KOPT-K1 (cell line): Measurements from ENCODE around the gene RNPEPL1.
"Not testable (repeated sequence)": the region's sequence is repeated elsewhere in the genome, so short reads cannot be mapped to it uniquely, and the experiment has no call there.

ENCODE experiments used
- H3K27ac ChIP-seq: fragments of 200-600 bp; sonication (generic); 2 replicates; pipeline ENCODE4 v1.5.1; 2016; ENCODE audit warnings: antibody characterized with exemption, mild to moderate bottlenecking, low read depth, low read length; ENCODE audit not compliant: poor library complexity, severe bottlenecking
- H3K36me3 ChIP-seq: fragments of 200-600 bp; sonication (generic); 2 replicates; pipeline ENCODE4 v1.5.1; 2017; ENCODE audit warnings: antibody characterized with exemption, mild to moderate bottlenecking, low read length, moderate library complexity; ENCODE audit not compliant: insufficient read depth
- H3K9me3 ChIP-seq: fragments of 200-600 bp; sonication (generic); 2 replicates; pipeline ENCODE4 v1.5.1; 2017; ENCODE audit warnings: antibody characterized with exemption, low read length, mild to moderate bottlenecking; ENCODE audit not compliant: insufficient read depth, poor library complexity, severe bottlenecking

RNPEPL1 gene

DNA sequence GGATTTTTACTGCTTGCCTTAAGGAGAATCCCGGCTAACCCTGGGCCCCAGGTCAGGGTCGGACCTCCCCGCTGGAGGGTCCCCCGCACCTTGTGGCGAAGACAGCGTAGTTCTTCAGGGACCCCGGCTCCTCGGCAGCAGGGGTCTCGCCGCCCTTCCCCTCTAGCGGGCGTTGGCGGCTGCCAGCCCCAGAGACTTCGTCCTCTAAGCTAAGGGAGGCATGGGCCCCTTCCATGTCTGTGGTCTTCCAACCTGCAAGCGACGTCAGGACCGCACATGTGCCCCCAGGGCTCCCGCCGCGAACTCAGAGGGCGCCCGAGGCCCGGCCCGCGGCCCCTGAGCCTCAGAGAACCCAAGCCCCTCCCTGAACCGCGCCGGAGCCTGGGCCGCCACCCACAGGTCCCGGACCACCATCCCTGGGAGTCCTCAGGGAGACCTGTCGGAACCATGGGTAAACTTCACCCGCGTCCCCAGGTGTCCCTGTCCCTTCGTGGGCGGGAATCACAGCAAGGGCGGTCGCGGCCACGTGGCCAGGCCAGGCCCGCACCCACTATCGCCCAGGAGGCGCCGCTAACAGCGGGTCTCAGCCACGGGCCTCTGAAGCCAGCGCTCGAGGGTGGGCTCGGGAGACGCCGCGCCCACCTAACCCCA, 11.1 kb upstream of the RNPEPL1 start:
- H3K36me3 ChIP-seq = peaks cover 60% of the 10 kb centered on the region
- H3K9me3 ChIP-seq = peaks cover 11% of the 10 kb centered on the region
- no peak overlapping the region for H3K27ac ChIP-seq

DNA sequence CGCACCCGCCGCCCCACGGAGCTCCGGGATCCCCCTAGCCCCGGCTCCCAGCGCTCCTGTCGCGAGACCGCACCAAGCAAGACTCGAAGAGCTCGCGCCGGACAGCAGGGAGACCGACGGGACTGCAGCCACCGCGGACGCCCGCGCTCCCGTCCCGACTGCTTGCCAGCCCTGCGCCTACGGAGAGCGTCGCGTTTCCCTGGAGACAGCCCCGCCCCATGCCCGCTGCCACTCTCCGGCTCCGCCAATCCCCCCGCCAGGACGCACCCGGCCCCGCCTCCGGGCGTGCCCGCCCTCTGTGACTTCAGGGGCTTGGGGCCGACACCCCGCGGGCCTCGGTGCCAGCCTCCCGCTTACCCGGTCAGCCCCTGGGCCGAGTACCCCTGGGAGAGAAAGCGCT, 10.5 kb upstream of the RNPEPL1 start, which contains the start of gene ANKMY1:
ANKMY1 (minus strand) TSS at position 181 of the 400 bp plus-strand sequence. CDS start 653 bp downstream, outside the sequence.
- Histone ChIP-seq H3K27ac (no peak within 1 kb of the TSS), H3K36me3 (peaks cover 60% of the 10 kb centered on the region), H3K9me3 (peaks cover 6% of the 10 kb centered on the region)

DNA sequence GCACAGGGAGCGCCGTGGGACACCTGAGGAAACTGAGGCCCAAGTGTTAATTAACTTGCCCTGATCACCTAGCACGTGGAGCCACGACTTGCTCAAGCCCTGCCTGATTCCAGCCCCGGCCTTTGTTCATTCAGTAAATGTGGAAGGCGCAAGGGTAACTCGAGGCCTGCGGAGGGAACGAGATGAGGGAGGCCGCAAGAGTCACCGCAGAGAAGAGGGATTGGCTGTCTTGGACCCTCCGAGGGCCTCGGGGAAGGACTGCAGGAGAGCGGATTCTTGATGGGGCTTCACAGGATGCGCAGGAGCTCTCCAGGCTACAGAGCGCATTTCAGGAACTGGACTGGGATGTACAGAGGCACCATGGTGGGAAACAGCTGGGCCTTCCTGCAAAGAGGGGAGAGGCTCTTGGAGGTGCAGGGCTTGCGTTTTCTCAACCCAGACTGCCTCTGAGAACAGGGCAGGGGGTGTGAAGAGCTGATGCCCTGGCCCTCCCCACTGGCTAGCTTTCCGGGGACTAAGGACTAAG, 10.0 kb upstream of the RNPEPL1 start:
- Histone ChIP-seq H3K27ac (no peak overlapping the region), H3K9me3 (peaks cover 1% of the 10 kb centered on the region), H3K36me3 (peaks cover 58% of the 10 kb centered on the region)

GRCh38 chr2:240559286-240559685, 9.0 kb upstream of the RNPEPL1 start:
- Histone ChIP-seq H3K9me3 (no peaks in the 10 kb centered on the region), H3K27ac (peak overlapping the region; percentile 97), H3K36me3 (peaks cover 52% of the 10 kb centered on the region)

- Histone ChIP-seq H3K36me3 (peaks cover 44% of the 10 kb centered on the region), H3K9me3 (no peaks in the 10 kb centered on the region), H3K27ac (peak within 1 kb of the TSS; percentile 97)
These were observed 8.2 kb upstream of the RNPEPL1 start, which contains the start of gene DUSP28 for GRCh38 chr2:240560084-240560479. DUSP28 (plus strand) TSS chr2:240560357; CDS start chr2:240560685, 328 bp downstream.

DNA sequence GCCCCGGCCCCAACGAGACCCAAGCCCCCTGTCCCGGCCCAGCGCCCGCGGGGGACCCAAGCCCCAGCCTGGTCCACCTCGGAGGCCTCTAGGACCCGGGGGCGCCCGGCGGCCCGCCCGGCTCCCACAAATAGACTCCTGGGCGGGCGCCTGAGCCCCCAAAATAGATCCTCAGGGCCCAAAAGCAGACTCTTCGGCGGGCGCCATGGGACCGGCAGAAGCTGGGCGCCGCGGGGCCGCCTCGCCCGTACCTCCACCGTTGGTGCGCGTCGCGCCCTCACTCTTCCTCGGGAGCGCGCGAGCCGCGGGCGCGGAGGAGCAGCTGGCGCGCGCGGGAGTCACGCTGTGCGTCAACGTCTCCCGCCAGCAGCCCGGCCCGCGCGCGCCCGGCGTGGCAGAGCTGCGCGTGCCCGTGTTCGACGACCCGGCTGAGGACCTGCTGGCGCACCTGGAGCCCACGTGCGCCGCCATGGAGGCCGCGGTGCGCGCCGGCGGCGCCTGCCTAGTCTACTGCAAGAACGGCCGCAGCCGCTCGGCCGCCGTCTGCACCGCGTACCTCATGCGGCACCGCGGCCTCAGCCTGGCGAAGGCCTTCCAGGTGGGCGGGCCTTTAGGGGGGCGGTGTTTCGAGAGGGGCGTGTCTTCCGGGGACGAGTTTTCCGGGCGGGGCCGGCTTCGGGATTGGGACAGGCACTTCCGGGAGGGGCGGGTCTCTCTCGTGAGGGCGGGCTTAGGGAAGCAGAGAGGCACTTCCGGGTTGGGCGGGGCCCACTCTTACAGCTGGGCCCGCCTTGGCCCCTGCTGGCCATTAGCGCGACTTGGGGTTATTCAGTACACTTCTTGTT, 7.6 kb upstream of the RNPEPL1 start:
- Histone ChIP-seq H3K36me3 (peaks cover 38% of the 10 kb centered on the region), H3K9me3 (no peaks in the 10 kb centered on the region), H3K27ac (peak overlapping the region; percentile 97)

DNA sequence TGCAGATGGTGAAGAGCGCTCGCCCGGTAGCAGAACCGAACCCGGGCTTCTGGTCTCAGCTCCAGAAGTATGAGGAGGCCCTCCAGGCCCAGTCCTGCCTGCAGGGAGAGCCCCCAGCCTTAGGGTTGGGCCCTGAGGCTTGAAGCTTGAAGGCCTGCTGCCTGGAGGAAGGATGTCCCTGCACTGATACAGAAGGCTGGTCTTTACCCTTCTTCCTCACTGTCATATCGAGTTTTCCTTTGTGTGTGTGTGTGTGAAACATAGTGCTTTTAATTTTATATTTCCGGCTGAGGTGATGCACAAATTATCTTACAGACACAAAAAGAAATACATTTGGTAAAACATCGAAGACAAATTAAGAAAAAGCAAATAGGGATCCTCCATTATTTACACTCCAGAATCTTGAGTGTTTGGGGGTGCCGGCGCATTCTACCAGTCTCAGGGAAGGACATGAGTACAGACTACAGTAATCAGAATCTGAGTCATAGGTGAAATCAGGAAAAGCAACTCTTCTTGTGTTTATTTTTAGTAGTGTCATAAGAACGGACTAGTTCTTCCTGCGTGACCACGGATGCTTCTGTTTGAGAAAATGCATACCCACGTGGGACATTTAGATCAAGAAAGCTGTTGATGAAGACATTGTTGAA, 6.8 kb upstream of the RNPEPL1 start:
- Histone ChIP-seq H3K9me3 (no peaks in the 10 kb centered on the region), H3K27ac (peak overlapping the region; percentile 97), H3K36me3 (peaks cover 32% of the 10 kb centered on the region)

DNA sequence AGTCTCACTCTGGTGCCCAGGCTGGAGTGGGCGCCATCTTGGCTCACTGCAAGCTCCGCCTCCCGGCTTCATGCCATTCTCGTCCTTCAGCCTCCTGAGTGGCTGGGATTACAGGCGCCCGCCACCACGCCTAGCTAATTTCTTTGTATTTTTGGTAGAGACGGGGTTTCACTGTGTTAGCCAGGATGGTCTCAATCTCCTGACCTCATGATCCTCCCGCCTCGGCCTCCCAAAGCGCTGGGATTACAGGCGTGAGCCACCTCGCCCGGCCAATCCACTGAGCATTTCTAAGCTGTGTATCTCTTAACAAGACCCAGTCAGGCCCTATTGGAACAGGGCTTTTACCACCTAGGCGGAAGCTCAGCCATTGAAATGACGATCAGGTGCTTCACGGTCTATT, 5.1 kb upstream of the RNPEPL1 start:
- H3K9me3 ChIP-seq, H3K27ac ChIP-seq: not testable (repeated sequence)
- peaks cover 22% of the 10 kb centered on the region; the same call in 1 of the 2 replicates for H3K36me3 ChIP-seq

DNA sequence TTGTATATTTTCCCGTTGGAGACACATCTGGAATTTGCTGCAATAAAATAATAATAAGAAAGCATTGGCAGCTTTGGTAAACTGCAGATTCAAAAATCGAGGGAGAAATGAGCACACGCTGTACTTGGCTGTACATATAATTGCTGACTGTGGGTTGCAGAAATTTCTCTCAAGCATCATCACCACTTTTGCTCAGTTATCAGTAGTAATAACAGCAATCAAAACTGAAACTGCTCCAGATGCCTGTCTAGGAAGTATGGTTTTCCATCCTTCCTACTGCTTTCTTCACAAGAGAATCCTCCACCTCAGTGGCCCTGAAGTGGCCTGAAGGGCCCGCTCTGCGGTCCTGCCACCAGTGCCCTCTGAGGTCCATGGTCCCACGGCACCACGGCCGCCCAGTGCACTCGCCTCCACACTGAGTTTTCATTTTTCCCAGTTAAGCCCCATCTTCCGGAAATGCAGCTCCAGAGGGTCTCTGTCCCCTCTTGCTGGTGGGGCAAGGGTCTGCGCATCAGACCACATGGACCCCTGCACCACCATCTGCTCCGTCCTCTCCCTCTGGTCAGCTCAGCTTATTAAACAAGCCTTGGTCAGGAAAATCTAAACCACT, 4.2 kb upstream of the RNPEPL1 start:
- Histone ChIP-seq H3K27ac (peak overlapping the region; percentile 85), H3K9me3 (no peaks in the 10 kb centered on the region), H3K36me3 (peaks cover 13% of the 10 kb centered on the region; the same call in 1 of the 2 replicates)

DNA sequence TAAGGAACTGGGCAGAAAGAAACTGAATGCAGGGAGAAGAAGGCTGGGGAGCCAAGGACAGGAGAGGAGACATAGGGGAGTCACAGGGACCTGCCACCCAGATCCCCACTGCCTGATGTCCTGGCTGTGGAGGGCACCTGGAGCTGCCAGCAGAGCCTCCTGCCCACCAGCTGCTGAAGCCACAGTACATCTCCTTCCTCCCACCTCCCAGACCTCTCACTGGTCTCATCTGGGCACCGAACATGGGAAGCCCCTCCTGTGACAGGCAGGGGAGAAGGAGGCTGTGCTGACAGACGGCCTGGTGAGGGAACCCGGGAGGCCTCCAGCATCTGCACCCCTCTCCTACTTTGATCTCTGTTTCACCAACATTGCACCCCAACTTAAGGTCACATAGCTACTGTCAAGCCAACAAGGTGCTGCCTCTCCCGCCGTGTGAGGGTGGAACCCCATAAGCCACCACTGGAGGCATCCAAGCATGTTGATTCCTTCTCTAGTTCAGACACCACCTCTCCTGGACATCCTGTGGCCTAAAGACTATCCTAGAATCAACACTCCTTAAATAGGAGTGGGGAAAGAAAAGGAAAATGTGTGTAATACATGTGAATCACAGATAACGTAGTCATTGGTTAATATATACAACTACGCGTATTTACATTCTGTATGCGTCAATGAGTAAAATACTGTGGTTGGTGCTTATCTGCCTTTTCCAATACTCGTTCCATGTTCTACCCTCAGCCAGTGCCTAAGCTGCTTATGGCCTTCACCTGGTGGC, 3.5 kb upstream of the RNPEPL1 start:
- peak overlapping the region; percentile 85 for H3K27ac ChIP-seq
- H3K9me3 ChIP-seq = no peaks in the 10 kb centered on the region
- H3K36me3 ChIP-seq = peaks cover 13% of the 10 kb centered on the region; the same call in 1 of the 2 replicates

DNA sequence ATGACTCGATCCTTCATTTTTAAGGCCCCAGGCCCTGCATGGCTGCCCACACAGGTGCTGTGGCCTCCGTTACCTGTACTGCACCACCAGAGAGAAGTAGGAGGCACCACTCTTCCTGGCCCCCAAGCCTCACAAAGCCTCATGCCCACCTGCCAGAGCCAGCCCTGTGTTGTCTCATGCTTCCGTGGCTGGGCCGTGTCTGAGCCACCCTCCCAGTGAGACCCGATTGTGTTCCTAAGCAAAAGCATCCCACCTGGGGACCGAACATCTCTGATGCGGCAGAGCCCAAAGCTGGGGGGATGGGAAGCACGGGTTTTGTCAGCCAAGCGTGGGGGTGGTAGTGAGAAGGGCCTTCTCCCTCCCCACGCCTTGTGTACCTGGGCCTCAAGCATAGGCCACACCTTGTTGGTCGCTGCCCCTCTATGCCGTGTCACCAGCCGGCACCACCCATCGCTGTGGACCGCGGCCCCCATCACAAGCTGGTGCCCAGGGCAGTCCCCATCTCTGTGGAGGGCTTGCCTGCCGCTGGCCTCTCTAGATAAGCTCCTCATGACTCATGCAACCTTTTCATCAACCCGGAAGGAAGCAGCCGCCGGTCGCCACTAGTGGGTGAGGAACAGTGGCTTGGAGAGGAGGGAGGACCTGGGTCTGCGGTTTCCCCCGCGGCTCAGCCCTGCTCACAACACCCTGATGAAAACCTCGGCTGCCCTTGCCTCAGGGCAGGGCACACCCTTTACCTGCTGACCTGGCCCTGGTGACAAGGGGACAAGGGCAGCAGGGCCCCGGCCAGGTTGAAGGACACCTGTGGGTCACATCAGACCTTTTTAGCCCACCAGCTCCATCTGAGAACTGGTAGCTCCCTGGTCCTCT, 2.7 kb upstream of the RNPEPL1 start:
- no peaks in the 10 kb centered on the region for H3K9me3 ChIP-seq
- peak overlapping the region; percentile 85 for H3K27ac ChIP-seq
- peaks cover 13% of the 10 kb centered on the region; the same call in 1 of the 2 replicates for H3K36me3 ChIP-seq

GRCh38 chr2:240566203-240567136, 1.8 kb upstream of the RNPEPL1 start:
- Histone ChIP-seq H3K9me3 (no peaks in the 10 kb centered on the region), H3K27ac (peak overlapping the region; percentile 85), H3K36me3 (peaks cover 13% of the 10 kb centered on the region; the same call in 1 of the 2 replicates)
